Endothelial cell of umbilical vein (primary cell): ENCODE measurements around the gene BSND. TPM values are rescaled to one million over a fixed set of nuclear protein-coding genes. Genes with fewer than 3 reads are reported as not detected.

Source experiments
- BruUV-seq: library from RNA; stranded (reverse); fragments of 400-500 nt; replicated peaks from 2 replicates; lab custom pipeline; 2021; lab: Mats Ljungman, UMichigan
- CTCF ChIA-PET: fragments of 300-600, 350-600 bp; sonication (Branson Sonifier 250); formaldehyde crosslinking; loops from one replicate; lab custom pipeline; 2021; ENCODE audit warnings: antibody characterized with exemption, inconsistent platforms; lab: Charles Lee
- POLR2A ChIA-PET: fragments of 300-600, 350-600 bp; sonication (Branson Sonifier 250); formaldehyde crosslinking; loops from one replicate; lab custom pipeline; 2021; ENCODE audit warnings: antibody characterized with exemption, inconsistent platforms; lab: Charles Lee
- DNase-seq: peaks from one replicate; pipeline ENCODE4 v3.0.0-alpha.2; 2011; ENCODE audit warnings: low read depth, low spot score
- FAIRE-seq: peaks from 2 replicates; lab custom pipeline; 2011; peaks lifted over from hg19 to GRCh38; lab: Jason Lieb, UNC
- H2AFZ ChIP-seq: 2 replicates; pipeline ENCODE4 v1.6.0; 2012; ENCODE audit warnings: low read depth, low read length, control low read depth, inconsistent platforms
- H3K27ac ChIP-seq: 2 replicates; pipeline ENCODE4 v1.5.1; 2011; ENCODE audit warnings: low read depth, mild to moderate bottlenecking, control low read depth, low read length, moderate library complexity; ENCODE audit not compliant: insufficient read depth
- H3K27me3 ChIP-seq, 2 experiments: 2 replicates each; pipeline versions ENCODE4 v1.6.0 to v1.6.1; 2011; ENCODE audit warnings: low read length in 2 of 2, mixed read lengths in 1 of 2; ENCODE audit not compliant: control insufficient read depth in 2 of 2, insufficient read depth in 2 of 2
- H3K36me3 ChIP-seq, 2 experiments: 2 replicates in 1 of 2; 3 replicates in 1 of 2; pipeline ENCODE4 v1.5.1; 2011; ENCODE audit warnings: low read length in 2 of 2, mild to moderate bottlenecking in 1 of 2, moderate library complexity in 1 of 2; ENCODE audit not compliant: control insufficient read depth in 2 of 2, insufficient read depth in 2 of 2; ENCODE audit errors: extremely low read depth in 1 of 2
- H3K4me1 ChIP-seq: 3 replicates; pipeline ENCODE4 v1.5.1; 2011; ENCODE audit warnings: mild to moderate bottlenecking, low read length; ENCODE audit not compliant: control insufficient read depth, insufficient read depth; ENCODE audit errors: extremely low read depth
- H3K4me2 ChIP-seq: 2 replicates; pipeline ENCODE4 v1.6.1; 2011; ENCODE audit warnings: low read length, control low read depth, mixed read lengths; ENCODE audit not compliant: insufficient read depth
- H3K4me3 ChIP-seq, 3 experiments: fragments of 200-600 bp in 1 of 3; sonication (generic), shearing (Covaris generic) in 1 of 3; replicated peaks in 1 of 3; 2 replicates each; pipeline ENCODE4 v1.5.1; 2011 to 2016; ENCODE audit warnings: control low read depth in 3 of 3, low read length in 3 of 3, mild to moderate bottlenecking in 2 of 3, inconsistent platforms in 1 of 3, low read depth in 1 of 3, moderate library complexity in 1 of 3; ENCODE audit not compliant: insufficient read depth in 1 of 3
- H3K79me2 ChIP-seq: 2 replicates; pipeline ENCODE4 v1.6.0; 2012; ENCODE audit warnings: low read length, inconsistent platforms; ENCODE audit not compliant: control insufficient read depth, insufficient read depth
- H3K9ac ChIP-seq: replicated peaks from 2 replicates; pipeline ENCODE3; 2011; ENCODE audit warnings: low read length, control low read depth; ENCODE audit not compliant: insufficient read depth; ENCODE audit errors: extremely low read depth
- H3K9me1 ChIP-seq: replicated peaks from 3 replicates; pipeline ENCODE4 v1.6.0; 2011; ENCODE audit warnings: mild to moderate bottlenecking, low read length; ENCODE audit not compliant: control insufficient read depth, insufficient read depth; ENCODE audit errors: extremely low read depth
- H3K9me3 ChIP-seq: replicated peaks from 2 replicates; pipeline ENCODE4 v1.5.1; 2012; ENCODE audit warnings: low read length, inconsistent platforms; ENCODE audit not compliant: control insufficient read depth, insufficient read depth
- H4K20me1 ChIP-seq: replicated peaks from 2 replicates; pipeline ENCODE3; 2011; ENCODE audit warnings: mild to moderate bottlenecking, low read length; ENCODE audit not compliant: control insufficient read depth, insufficient read depth; ENCODE audit errors: extremely low read depth
- CTCF ChIP-seq, 2 donors: IDR thresholded peaks; 1 replicate in 1 of 2; 2 replicates in 1 of 2; pipeline ENCODE4 v1.5.1; 2011; ENCODE audit warnings: low read length in 2 of 2, mild to moderate bottlenecking in 2 of 2, moderate library complexity in 2 of 2, control low read depth in 1 of 2, inconsistent platforms in 1 of 2, low read depth in 1 of 2; ENCODE audit not compliant: insufficient read depth in 1 of 2; ENCODE audit errors: extremely low read depth in 1 of 2
- EZH2 ChIP-seq: IDR thresholded peaks from 2 replicates; pipeline ENCODE4 v1.6.1; 2012; ENCODE audit warnings: borderline replicate concordance, low read depth, mild to moderate bottlenecking, moderate library complexity, low read length, inconsistent platforms; ENCODE audit not compliant: severe bottlenecking
- FOS ChIP-seq: IDR thresholded peaks from 2 replicates; pipeline ENCODE4 v1.6.1; 2011; ENCODE audit warnings: mild to moderate bottlenecking, low read length, moderate library complexity, borderline replicate concordance; ENCODE audit not compliant: insufficient read depth
- GATA2 ChIP-seq: IDR thresholded peaks from 2 replicates; pipeline ENCODE4 v1.7.0; 2011; ENCODE audit warnings: low read depth, mild to moderate bottlenecking, moderate library complexity, mixed read lengths, low read length; ENCODE audit not compliant: insufficient read length, insufficient read depth
- JUN ChIP-seq: IDR thresholded peaks from 2 replicates; pipeline ENCODE4 v1.6.1; 2011; ENCODE audit warnings: borderline replicate concordance, low read depth; ENCODE audit not compliant: insufficient read length, insufficient read depth
- MAX ChIP-seq: IDR thresholded peaks from 2 replicates; pipeline ENCODE4 v1.6.1; 2011; ENCODE audit not compliant: insufficient read depth, insufficient read length
- MYC ChIP-seq: IDR thresholded peaks from one replicate; pipeline ENCODE4 v1.6.1; 2011; ENCODE audit warnings: mild to moderate bottlenecking, low read depth, low read length
- POLR2A ChIP-seq: IDR thresholded peaks from 2 replicates; pipeline ENCODE4 v1.6.1; 2012; ENCODE audit warnings: low read depth, mild to moderate bottlenecking, control low read depth, low read length
- POLR2AphosphoS5 ChIP-seq: IDR thresholded peaks from 2 replicates; pipeline ENCODE4 v1.6.1; 2012; ENCODE audit warnings: low read depth, mild to moderate bottlenecking, control low read depth, low read length, moderate library complexity; ENCODE audit not compliant: insufficient read depth
- dilution Hi-C: fragments of 300-500 bp; cut with MboI; formaldehyde crosslinking; loops from one replicate; pipeline ENCODE4 v1.15.0; 2019; ENCODE audit warnings: low sequenced_read_pairs; ENCODE audit not compliant: extremely low pct_ligation_motif_present
- intact Hi-C: fragments of 100-400 bp; cut with micrococcal nuclease; formaldehyde crosslinking; loops from one replicate; pipeline ENCODE4 v1.10.0; 2022
- polyA plus RNA-seq, 4 experiments: library from polyadenylated mRNA; depleted of rRNA in 3 of 4; stranded (reverse) in 3 of 4; unstranded in 1 of 4; fragments of >200 nt; gene quantifications; 2 replicates each; pipeline versions ENCODE4 v1.2.1 to v1.2.3, GENCODE V29; 2011 to 2012; ENCODE audit warnings: missing spikeins in 1 of 4
- total RNA-seq: library from RNA; stranded (reverse); gene quantifications from 2 replicates; pipeline ENCODE4 v1.2.3, GENCODE V29; 2021

The BSND gene
- total and polyA plus RNA-seq, 2 donors (not counting 3 experiments of a cell fraction or from before 2014, with no cell fraction given): not detected

- H3K27ac ChIP-seq: no peak overlapping the region
- TF ChIP-seq MYC: no peak
- no peak for TF ChIP-seq POLR2AphosphoS5
- TF ChIP-seq EZH2: no peak
- TF ChIP-seq FOS: no peak
- no peak for TF ChIP-seq JUN
- no peak for TF ChIP-seq CTCF (IDR thresholded peaks at IDR 0.05; ENCODE audit: extremely low read depth in 1 of 2, insufficient read depth in 1 of 2, low read depth in 1 of 2, low read length in 2 of 2)
- no peak for TF ChIP-seq MAX
- TF ChIP-seq GATA2: no peak
- no peak for TF ChIP-seq POLR2A
- H3K9me1 ChIP-seq: no peaks in the 10 kb centered on the region
- no peak overlapping the region for H3K4me2 ChIP-seq
- no peaks in the 10 kb centered on the region for H3K9me3 ChIP-seq
- no peaks in the 10 kb centered on the region for H4K20me1 ChIP-seq
- intact Hi-C loops: no loop called here
- no peak for DNase-seq
- peaks cover 10 to 11% of the 10 kb centered on the region in 2 experiments for H3K27me3 ChIP-seq
- H3K36me3 ChIP-seq: no peaks in the 10 kb centered on the region
- H3K4me3 ChIP-seq: no peak overlapping the region
- POLR2A ChIA-PET: no interaction called here
- dilution Hi-C loops: loop anchor here (10.0 kb wide), 1 partner anchor 67 kb away; no protein-coding TSS in a partner anchor
- CTCF ChIA-PET: interaction anchor here (2.4 to 4.3 kb wide), 3 partner anchors 21 to 55 kb away, joined by 11 to 31 read pairs (median 17); no protein-coding TSS in a partner anchor
- FAIRE-seq: no peak
- BruUV-seq: no TSS peak
- H3K9ac ChIP-seq: no peak overlapping the region
- H3K79me2 ChIP-seq: no peaks in the 10 kb centered on the region
- H3K4me1 ChIP-seq: peaks cover 3% of the 10 kb centered on the region
- H2AFZ ChIP-seq: no peak overlapping the region
These were observed 2.6 kb downstream of the BSND start for GRCh38 chr1:55001311-55001710.
